Fibroblast of mammary gland (primary cell): ENCODE results near the gene ZNF69.
"Not testable (repeated sequence)": the region's sequence is repeated elsewhere in the genome, so short reads cannot be mapped to it uniquely, and the experiment has no call there.

Source experiments
- DNase-seq: peaks from one replicate; pipeline ENCODE4 v3.0.0-alpha.2; 2010; ENCODE audit warnings: low read depth
- H3K4me3 ChIP-seq: 2 replicates; pipeline ENCODE4 v1.5.1; 2011; ENCODE audit warnings: low read depth, mild to moderate bottlenecking, low read length, moderate library complexity; ENCODE audit not compliant: control insufficient read depth
- TF ChIP-seq, protein P1 (sequence below): conservative IDR thresholded peaks from 2 replicates; pipeline ENCODE4 v1.5.1; 2011; ENCODE audit warnings: low read depth, low read length, inconsistent platforms; ENCODE audit not compliant: control insufficient read depth, insufficient read depth

Gene ZNF69

DNA sequence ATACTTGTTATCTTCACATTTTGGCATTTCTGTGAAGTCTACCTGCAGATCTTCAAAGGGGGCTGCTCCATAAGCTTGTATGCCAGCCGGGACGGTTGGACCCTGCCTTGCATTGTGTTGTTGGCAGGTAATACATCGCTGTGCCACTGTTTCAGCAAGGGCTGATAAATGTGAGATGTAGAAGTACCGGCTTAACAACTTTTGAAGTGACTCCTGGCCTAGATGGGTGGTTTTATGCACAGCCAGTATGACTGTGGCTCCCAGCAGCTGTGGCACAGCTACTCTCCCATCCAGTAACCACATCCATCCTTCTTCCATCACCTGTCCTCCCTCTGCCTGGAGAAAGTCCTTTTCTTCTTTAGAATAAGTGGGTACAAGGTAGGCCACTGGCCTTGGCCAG is 57.1 kb downstream of the ZNF69 start:
- TF ChIP-seq, protein P1, sequence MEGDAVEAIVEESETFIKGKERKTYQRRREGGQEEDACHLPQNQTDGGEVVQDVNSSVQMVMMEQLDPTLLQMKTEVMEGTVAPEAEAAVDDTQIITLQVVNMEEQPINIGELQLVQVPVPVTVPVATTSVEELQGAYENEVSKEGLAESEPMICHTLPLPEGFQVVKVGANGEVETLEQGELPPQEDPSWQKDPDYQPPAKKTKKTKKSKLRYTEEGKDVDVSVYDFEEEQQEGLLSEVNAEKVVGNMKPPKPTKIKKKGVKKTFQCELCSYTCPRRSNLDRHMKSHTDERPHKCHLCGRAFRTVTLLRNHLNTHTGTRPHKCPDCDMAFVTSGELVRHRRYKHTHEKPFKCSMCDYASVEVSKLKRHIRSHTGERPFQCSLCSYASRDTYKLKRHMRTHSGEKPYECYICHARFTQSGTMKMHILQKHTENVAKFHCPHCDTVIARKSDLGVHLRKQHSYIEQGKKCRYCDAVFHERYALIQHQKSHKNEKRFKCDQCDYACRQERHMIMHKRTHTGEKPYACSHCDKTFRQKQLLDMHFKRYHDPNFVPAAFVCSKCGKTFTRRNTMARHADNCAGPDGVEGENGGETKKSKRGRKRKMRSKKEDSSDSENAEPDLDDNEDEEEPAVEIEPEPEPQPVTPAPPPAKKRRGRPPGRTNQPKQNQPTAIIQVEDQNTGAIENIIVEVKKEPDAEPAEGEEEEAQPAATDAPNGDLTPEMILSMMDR = no peak
- DNase-seq = no peak
- H3K4me3 ChIP-seq = no peak overlapping the region

DNA sequence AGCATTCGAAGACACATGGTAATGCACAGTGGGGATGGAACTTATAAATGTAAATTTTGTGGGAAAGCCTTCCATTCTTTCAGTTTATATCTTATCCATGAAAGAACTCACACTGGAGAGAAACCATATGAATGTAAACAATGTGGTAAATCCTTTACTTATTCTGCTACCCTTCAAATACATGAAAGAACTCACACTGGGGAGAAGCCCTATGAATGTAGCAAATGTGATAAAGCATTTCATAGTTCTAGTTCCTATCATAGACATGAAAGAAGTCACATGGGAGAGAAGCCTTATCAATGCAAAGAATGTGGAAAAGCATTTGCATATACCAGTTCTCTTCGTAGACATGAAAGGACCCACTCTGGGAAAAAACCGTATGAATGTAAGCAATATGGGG is 61.1 kb downstream of the ZNF69 start:
- TF ChIP-seq, protein P1 = no peak
- no peak for DNase-seq
- H3K4me3 ChIP-seq = no peak overlapping the region

DNA sequence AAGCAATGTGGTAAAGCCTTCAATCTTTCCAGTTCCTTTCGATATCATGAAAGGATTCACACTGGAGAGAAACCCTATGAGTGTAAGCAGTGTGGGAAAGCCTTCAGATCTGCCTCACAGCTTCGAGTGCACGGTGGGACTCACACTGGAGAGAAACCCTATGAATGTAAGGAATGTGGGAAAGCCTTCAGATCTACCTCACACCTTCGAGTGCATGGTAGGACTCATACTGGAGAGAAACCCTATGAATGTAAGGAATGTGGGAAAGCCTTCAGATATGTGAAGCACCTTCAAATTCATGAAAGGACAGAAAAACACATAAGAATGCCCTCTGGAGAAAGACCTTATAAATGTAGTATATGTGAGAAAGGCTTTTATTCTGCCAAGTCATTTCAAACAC is 61.6 kb downstream of the ZNF69 start:
- no peak overlapping the region for H3K4me3 ChIP-seq
- TF ChIP-seq, protein P1 = no peak
- DNase-seq = peak; percentile 27

DNA sequence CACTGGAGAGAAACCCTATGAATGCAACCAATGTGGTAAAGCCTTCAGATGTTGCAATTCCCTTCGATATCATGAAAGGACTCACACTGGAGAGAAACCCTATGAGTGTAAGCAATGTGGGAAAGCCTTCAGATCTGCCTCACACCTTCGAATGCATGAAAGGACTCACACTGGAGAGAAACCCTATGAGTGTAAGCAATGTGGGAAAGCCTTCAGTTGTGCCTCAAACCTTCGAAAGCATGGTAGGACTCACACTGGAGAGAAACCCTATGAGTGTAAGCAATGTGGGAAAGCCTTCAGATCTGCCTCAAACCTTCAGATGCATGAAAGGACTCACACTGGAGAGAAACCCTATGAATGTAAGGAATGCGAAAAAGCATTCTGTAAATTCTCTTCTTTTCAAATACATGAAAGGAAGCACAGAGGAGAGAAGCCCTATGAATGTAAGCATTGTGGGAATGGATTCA is 62.1 kb downstream of the ZNF69 start:
- H3K4me3 ChIP-seq, DNase-seq: not testable (repeated sequence)

DNA sequence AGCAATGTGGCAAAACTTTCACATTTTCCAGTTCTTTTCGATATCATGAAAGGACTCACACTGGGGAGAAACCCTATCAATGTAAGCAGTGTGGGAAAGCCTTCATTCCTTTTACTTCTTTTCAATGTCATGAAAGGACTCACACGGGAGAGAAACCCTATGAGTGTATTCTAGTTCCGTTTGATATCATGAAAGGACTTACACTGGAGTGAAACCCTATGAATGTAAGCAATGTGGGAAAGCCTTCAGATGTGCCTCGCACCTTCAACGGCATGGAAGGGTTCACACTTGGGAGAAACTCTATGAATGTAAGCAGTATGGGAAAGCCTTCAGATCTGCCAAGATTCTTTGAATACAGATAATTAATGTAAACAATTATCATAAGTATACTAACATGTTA is 62.7 kb downstream of the ZNF69 start:
- no peak for DNase-seq
- no peak overlapping the region for H3K4me3 ChIP-seq
- TF ChIP-seq, protein P1 = no peak
